Memory B cell (primary cell): ENCODE data around the gene MPZL3.
"Not testable (repeated sequence)": the region's sequence is repeated elsewhere in the genome, so short reads cannot be mapped to it uniquely, and the experiment has no call there.

Source experiments
- ATAC-seq: fragments of 150-1000 bp; cut with Tn5 transposase; 2 replicates; pipeline ENCODE4 v1.10.0; 2021; ENCODE audit warnings: low read depth, mild to moderate bottlenecking, moderate library complexity
- DNase-seq, 2 donors: peaks; one replicate each; pipeline ENCODE4 v3.0.0; 2022; ENCODE audit warnings: low spot score in 2 of 2
- H3K27ac Mint-ChIP-seq: one replicate; pipeline ENCODE4 v1.8.0; 2022; ENCODE audit warnings: mild to moderate bottlenecking, moderate library complexity, mixed read lengths
- H3K27me3 Mint-ChIP-seq: one replicate; pipeline ENCODE4 v1.8.0; 2022; ENCODE audit warnings: mixed read lengths
- H3K36me3 Mint-ChIP-seq: one replicate; pipeline ENCODE4 v1.8.0; 2022; ENCODE audit warnings: mild to moderate bottlenecking, mixed read lengths
- H3K4me1 Mint-ChIP-seq: one replicate; pipeline ENCODE4 v1.8.0; 2022; ENCODE audit warnings: mixed read lengths
- H3K4me3 Mint-ChIP-seq: one replicate; pipeline ENCODE4 v1.8.0; 2022; ENCODE audit warnings: mild to moderate bottlenecking, moderate library complexity, mixed read lengths
- H3K9me3 Mint-ChIP-seq: one replicate; pipeline ENCODE4 v1.8.0; 2022; ENCODE audit warnings: mixed read lengths

Gene MPZL3

DNA sequence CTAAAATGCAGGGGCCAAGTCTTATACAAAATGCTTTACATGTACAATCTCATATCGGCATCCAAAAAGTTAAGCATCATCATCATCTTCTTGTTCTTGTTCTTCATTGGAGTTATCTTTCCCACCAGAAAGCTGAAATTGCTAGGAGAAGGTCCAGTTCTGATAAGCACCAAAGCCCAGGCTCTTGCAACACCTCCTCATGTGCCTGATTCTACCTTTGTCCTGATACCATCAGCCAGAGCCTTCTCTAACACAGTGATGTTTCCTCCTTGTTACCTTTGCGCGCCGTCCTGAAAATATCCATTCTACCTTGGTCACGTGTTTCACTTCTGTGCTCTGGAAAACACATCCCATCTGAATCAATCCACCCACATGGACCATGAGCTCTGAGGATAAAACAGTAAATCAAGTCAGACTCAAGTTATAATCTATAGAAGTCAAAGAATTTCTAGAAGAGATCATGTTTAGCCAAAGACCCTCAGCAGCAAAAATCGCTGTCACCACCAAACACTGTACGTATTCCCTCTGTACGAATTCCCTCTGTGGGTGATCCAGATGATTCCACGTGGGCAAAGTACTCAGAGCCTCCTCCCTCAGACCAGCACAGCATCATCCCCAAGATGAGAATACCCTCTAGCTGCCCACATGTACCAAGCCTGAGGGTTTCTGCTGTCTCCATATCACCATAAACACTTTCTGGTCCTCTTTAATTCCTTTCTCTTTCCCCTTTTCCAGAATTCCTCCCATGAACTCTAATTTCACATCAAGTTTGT is 46.4 kb downstream of the MPZL3 start:
- ATAC-seq, result no peak
- peaks cover 11% of the 10 kb centered on the region for H3K27me3 Mint-ChIP-seq
- no peak overlapping the region for H3K27ac Mint-ChIP-seq
- no peaks in the 10 kb centered on the region for H3K36me3 Mint-ChIP-seq
- H3K4me1 Mint-ChIP-seq, result peaks cover 6% of the 10 kb centered on the region
- DNase-seq, result no peak
- no peak overlapping the region for H3K4me3 Mint-ChIP-seq
- H3K9me3 Mint-ChIP-seq, result no peaks in the 10 kb centered on the region

DNA sequence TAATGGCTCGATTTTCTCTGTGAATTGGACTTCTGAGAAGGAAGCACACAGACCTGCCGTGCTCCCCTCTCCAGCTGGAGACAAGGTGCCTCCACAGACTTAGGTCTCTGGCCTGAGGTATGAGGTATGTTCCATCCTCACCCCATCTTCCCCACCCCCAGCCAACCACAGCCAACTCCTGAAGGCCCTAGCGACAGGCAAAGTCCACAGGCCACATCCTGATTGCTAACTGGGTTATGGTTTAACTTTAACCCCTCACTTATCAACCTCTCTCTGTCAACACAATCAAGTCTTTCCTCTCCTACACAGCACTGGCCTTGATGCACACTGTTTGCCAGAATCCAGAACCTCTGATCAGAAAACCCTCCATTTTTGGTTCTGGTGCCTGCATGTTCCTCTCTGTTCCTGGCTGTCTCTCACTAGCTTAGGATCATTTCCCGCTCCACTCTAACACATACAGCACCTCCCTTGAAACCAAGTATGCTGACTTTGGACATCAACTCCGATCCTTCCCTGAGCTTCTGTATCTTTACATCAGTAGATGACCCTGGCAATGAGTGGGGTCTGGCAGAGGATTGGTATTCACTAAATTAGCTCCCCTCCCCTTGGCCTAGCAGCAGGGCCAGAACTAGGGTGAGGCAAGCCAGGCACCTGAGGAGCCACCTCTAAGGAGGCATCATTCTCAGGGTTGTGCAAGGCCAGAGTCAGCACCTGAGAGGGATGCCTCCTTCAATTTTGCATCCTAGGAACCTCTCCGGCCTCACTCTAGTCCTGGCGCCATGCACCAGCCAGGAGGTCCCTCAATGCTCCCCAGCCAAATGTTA is 49.4 kb downstream of the MPZL3 start:
- no peak for DNase-seq
- no peak for ATAC-seq
- H3K4me3 Mint-ChIP-seq, result no peak overlapping the region
- no peaks in the 10 kb centered on the region for H3K36me3 Mint-ChIP-seq
- H3K27me3 Mint-ChIP-seq, result peaks cover 7% of the 10 kb centered on the region
- H3K4me1 Mint-ChIP-seq, result peaks cover 9% of the 10 kb centered on the region
- H3K27ac Mint-ChIP-seq, result no peak overlapping the region
- no peaks in the 10 kb centered on the region for H3K9me3 Mint-ChIP-seq

DNA sequence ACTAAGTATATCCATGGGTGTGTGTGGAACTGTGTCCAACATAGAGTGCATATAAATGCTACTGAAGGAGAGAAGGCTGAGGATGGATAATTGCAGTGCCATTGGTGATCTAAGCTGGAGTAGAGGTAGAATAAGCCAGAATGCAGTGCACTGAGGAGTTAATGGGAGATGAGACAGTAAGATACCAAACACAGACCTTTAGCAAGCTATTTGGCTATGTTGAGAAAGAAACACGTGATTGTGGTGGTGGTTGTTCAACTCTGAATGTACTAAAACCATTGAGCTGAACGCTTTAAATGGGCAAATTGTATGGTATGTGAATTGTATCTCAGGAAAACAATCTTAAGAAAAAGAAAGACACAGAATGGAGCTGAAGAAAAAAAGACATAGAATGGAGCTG is 50.2 kb downstream of the MPZL3 start:
- H3K4me3 Mint-ChIP-seq, result no peak overlapping the region
- H3K9me3 Mint-ChIP-seq, result no peaks in the 10 kb centered on the region
- peaks cover 9% of the 10 kb centered on the region for H3K4me1 Mint-ChIP-seq
- no peaks in the 10 kb centered on the region for H3K36me3 Mint-ChIP-seq
- H3K27ac Mint-ChIP-seq, result no peak overlapping the region
- H3K27me3 Mint-ChIP-seq, result peaks cover 6% of the 10 kb centered on the region
- ATAC-seq, result no peak
- no peak for DNase-seq

DNA sequence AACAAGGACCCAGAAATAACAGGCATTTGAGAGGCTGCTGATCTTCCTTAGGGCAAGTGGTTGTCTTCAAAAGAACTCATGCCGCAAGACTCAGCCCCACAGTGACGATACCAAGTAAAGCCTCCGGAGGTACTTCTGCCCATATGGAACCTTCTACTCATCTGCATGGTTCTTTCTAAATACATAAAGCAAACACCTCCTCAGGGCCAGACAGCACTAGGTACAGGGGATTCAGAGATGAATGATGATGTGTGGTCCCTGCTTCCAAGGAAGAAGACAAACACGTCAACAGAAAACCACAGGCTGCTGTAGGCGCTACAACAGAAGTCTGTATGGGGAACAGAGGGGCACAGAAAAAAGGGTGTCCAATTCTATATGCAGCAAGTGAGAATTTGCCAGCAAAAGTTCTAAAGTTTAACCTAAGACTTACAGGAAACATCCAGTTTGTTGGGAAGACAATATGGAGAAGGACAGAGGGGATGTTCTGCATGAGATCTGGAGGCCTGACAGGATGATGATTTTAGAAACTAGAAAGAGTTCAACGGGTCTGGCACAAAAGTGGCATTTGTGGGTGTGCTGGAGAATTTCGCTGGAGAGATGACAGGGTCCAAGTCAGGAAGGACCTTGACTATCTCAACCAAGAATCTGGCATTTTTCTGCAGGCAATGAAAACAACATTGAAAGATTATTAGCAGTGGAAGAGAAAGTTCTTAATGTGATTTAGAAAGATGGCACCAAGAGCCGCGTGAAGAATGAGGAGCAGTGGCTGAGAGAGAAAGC is 51.1 kb downstream of the MPZL3 start:
- Mint-ChIP-seq H3K4me1 (peaks cover 3% of the 10 kb centered on the region), H3K36me3 (no peaks in the 10 kb centered on the region), H3K27ac (no peak overlapping the region), H3K9me3 (no peaks in the 10 kb centered on the region), H3K4me3 (no peak overlapping the region), H3K27me3 (peaks cover 3% of the 10 kb centered on the region)
- ATAC-seq, result no peak
- no peak for DNase-seq

GRCh38 chr11:118200497-118200896 is 51.7 kb downstream of the MPZL3 start:
- no peak overlapping the region for H3K4me3 Mint-ChIP-seq

GRCh38 chr11:118199135-118199534 is 53.0 kb downstream of the MPZL3 start:
- Mint-ChIP-seq H3K4me3 (no peak overlapping the region), H3K27me3 (no peaks in the 10 kb centered on the region), H3K27ac (no peak overlapping the region), H3K9me3 (no peaks in the 10 kb centered on the region), H3K4me1 (peaks cover 3% of the 10 kb centered on the region), H3K36me3 (no peaks in the 10 kb centered on the region)
- DNase-seq, result no peak
- ATAC-seq, result no peak

More at GRCh38 chr11:118200497-118200896, 51.7 kb downstream of the MPZL3 start:
- no peaks in the 10 kb centered on the region for H3K36me3 Mint-ChIP-seq
- no peak for DNase-seq
- no peaks in the 10 kb centered on the region for H3K27me3 Mint-ChIP-seq
- no peak for ATAC-seq
- no peak overlapping the region for H3K27ac Mint-ChIP-seq
- no peaks in the 10 kb centered on the region for H3K9me3 Mint-ChIP-seq
- H3K4me1 Mint-ChIP-seq, result peaks cover 3% of the 10 kb centered on the region

DNA sequence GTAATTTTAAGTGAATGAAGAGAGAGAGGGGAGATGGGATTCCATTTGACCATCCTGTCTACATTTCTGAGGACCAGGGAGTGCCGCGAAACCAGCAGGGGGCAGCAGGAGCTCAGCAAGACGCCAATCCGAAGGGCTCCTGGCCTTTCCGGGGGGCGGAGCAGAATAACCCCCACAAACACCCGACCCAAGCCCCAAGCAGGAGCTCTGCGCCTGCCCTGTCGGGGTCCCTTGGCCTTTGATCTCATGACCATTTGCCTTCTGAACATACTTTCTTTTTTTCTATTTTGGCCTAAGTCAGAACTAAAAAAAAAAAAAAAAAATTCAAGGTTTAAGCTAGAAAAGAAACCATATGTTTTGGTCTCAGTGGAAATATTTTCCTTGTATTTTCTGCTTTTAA is 53.8 kb downstream of the MPZL3 start:
- peaks cover 3% of the 10 kb centered on the region for H3K4me1 Mint-ChIP-seq
- no peaks in the 10 kb centered on the region for H3K36me3 Mint-ChIP-seq
- no peaks in the 10 kb centered on the region for H3K27me3 Mint-ChIP-seq
- peak; percentile 73 to 79 for DNase-seq
- peak overlapping the region; percentile 9 for H3K4me3 Mint-ChIP-seq
- no peak overlapping the region for H3K27ac Mint-ChIP-seq
- no peaks in the 10 kb centered on the region for H3K9me3 Mint-ChIP-seq
- peak; percentile 96 for ATAC-seq

GRCh38 chr11:118194835-118195627 is 57.1 kb downstream of the MPZL3 start:
- no peak for ATAC-seq
- peaks cover 7% of the 10 kb centered on the region for H3K27me3 Mint-ChIP-seq
- peaks cover 5% of the 10 kb centered on the region for H3K4me1 Mint-ChIP-seq
- no peak overlapping the region for H3K27ac Mint-ChIP-seq
- no peak overlapping the region for H3K4me3 Mint-ChIP-seq
- DNase-seq, result no peak
- peaks cover 5% of the 10 kb centered on the region for H3K9me3 Mint-ChIP-seq
- H3K36me3 Mint-ChIP-seq, result peaks cover 2% of the 10 kb centered on the region

GRCh38 chr11:118193910-118194566 is 58.1 kb downstream of the MPZL3 start:
- Mint-ChIP-seq H3K4me1 (peaks cover 5% of the 10 kb centered on the region), H3K9me3 (peaks cover 5% of the 10 kb centered on the region), H3K4me3 (no peak overlapping the region), H3K36me3 (peaks cover 2% of the 10 kb centered on the region), H3K27ac (no peak overlapping the region), H3K27me3 (peaks cover 12% of the 10 kb centered on the region)
- ATAC-seq, result no peak
- no peak for DNase-seq

DNA sequence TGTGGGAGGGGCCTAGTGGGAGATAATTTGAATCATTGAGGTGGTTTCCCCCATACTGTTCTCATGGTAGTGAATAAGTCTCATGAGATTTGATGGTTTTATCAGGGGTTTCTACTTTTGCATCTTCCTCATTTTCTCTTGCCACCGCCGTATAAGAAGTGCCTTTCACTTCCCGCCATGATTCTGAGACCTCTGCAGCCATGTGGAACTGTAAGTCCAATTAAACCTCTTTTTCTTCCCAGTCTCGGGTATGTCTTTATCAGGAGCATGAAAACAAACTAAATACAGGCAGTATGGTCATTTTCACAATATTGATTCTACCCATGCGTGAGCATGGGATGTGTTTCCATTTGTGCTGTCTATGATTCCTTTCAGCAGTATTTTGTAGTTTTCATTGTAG is 59.3 kb downstream of the MPZL3 start:
- not testable (repeated sequence) for DNase-seq, H3K4me1 Mint-ChIP-seq, ATAC-seq, H3K27ac Mint-ChIP-seq, H3K9me3 Mint-ChIP-seq, H3K36me3 Mint-ChIP-seq, H3K4me3 Mint-ChIP-seq
- peaks cover 13% of the 10 kb centered on the region for H3K27me3 Mint-ChIP-seq

- not testable (repeated sequence) for H3K27ac Mint-ChIP-seq, H3K4me1 Mint-ChIP-seq, H3K4me3 Mint-ChIP-seq, H3K36me3 Mint-ChIP-seq, H3K9me3 Mint-ChIP-seq, ATAC-seq, DNase-seq
- H3K27me3 Mint-ChIP-seq, result peaks cover 19% of the 10 kb centered on the region
Observed at GRCh38 chr11:118190942-118191506, 61.1 kb downstream of the MPZL3 start.

DNA sequence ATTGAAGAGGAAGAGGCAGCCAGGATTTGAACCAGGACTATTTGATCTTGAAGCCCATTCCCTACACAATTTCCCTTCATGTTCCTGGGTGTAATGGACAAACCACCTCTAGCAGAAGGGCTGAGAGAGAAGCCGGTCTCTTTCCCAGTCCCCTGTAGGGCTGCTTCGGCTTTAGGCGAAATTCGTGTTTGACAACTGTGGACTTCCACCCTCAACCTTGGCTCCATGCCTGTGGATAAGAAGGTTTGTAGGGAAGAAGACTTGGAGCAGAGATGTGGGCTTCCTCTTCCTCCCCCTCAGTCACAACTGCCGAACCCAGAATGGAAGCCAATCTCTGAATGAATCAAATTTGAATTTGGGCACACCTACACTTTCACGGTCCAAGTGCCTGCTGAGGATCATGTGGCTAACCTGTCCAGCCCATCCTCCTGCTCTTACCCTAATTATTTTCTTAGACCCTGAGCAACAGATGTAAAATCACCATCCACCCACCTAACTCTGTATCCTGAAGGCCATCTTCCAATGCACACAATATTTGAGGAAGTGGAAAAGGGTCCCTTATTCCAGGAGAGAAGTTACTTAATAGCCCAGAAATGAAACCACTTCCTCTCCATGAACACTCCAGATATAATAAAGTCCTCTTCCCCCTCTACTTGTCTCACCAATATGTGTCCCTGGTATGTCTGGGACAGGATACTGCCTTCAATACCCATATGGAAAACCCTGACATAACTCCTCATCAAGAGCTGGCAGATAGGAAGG is 65.6 kb downstream of the MPZL3 start:
- Mint-ChIP-seq H3K27ac (no peak overlapping the region), H3K9me3 (peaks cover 3% of the 10 kb centered on the region), H3K4me1 (no peaks in the 10 kb centered on the region), H3K4me3 (no peak overlapping the region), H3K36me3 (no peaks in the 10 kb centered on the region), H3K27me3 (peaks cover 32% of the 10 kb centered on the region)
- DNase-seq (no peak), ATAC-seq (no peak)
